HFF-Myc (cell line): ENCODE results near the gene VILL.
"Not testable (repeated sequence)": the region's sequence is repeated elsewhere in the genome, so short reads cannot be mapped to it uniquely, and the experiment has no call there.

ENCODE experiments used
- DNase-seq: peaks from one replicate; pipeline ENCODE4 v3.0.0-alpha.2; 2011; ENCODE audit warnings: low read depth; ENCODE audit errors: extremely low read depth
- H3K4me3 ChIP-seq: replicated peaks from 2 replicates; pipeline ENCODE4 v1.5.1; 2011; ENCODE audit warnings: low read depth, mild to moderate bottlenecking, control low read depth, low read length
- TF ChIP-seq, protein P1 (sequence below): IDR thresholded peaks from 2 replicates; pipeline ENCODE4 v1.5.1; 2012; ENCODE audit warnings: mild to moderate bottlenecking, low read depth, low read length, control low read depth; ENCODE audit errors: missing control alignments

The VILL gene

DNA sequence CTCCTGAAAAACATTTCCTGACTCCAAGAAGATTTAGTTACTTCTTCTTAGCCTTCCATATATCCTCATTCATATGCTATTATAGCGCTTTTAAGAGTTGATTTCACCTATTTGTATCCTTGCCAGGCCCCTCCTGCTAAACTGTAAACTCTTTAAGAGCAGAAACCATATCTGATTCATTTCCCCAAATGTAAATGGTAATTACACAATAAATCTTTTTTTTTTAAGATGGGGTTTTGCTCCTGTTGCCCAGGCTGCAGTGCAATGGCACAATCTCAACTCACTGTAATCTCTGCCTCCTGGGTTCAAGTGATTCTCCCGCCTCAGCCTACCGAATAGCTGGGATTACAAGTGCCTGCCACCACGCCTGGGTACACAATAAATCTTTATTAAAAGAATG lies 52.9 kb downstream of the VILL start:
- TF ChIP-seq, protein P1, sequence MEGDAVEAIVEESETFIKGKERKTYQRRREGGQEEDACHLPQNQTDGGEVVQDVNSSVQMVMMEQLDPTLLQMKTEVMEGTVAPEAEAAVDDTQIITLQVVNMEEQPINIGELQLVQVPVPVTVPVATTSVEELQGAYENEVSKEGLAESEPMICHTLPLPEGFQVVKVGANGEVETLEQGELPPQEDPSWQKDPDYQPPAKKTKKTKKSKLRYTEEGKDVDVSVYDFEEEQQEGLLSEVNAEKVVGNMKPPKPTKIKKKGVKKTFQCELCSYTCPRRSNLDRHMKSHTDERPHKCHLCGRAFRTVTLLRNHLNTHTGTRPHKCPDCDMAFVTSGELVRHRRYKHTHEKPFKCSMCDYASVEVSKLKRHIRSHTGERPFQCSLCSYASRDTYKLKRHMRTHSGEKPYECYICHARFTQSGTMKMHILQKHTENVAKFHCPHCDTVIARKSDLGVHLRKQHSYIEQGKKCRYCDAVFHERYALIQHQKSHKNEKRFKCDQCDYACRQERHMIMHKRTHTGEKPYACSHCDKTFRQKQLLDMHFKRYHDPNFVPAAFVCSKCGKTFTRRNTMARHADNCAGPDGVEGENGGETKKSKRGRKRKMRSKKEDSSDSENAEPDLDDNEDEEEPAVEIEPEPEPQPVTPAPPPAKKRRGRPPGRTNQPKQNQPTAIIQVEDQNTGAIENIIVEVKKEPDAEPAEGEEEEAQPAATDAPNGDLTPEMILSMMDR, result no peak
- no peak for DNase-seq
- H3K4me3 ChIP-seq, result no peak overlapping the region

DNA sequence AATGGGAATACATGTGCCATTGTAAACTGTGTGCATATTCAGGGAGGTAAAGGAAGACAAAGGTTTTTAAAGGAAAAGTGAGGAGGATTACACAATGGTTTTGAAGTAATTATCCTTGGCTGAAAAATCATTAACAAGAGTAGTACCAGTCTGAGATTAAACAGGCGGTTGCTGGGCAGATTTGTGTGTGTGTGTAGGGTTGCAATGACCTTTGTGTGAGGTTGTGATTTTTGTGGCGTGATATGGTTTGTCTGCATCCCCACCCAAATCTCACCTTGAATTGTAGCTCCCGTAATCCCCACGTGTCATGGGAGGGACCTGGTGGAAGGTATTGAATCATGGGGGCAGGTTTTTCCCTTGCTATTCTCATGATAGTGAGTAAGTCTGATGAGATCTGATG lies 55.4 kb downstream of the VILL start:
- TF ChIP-seq, protein P1, result no peak
- no peak overlapping the region for H3K4me3 ChIP-seq
- DNase-seq, result no peak

DNA sequence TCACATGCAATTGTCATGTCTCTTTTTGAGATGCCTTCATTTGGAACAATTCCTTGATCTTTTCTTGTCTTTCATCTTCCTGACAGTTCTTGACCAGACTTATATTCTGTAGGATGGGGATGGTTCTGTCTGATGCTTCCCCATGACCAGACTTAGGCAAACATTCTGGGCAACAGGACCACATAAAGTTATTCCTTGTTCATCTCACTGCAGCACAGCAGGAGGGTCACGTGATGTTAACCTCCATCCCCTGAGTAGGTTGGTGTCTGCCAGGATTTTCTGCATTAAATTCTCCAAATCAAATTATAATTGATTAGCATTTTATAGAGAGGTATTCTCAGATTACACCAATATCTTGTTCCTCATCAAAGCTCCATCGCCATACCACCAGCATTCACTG lies 56.2 kb downstream of the VILL start:
- TF ChIP-seq, protein P1, result no peak
- no peak for DNase-seq
- no peak overlapping the region for H3K4me3 ChIP-seq

DNA sequence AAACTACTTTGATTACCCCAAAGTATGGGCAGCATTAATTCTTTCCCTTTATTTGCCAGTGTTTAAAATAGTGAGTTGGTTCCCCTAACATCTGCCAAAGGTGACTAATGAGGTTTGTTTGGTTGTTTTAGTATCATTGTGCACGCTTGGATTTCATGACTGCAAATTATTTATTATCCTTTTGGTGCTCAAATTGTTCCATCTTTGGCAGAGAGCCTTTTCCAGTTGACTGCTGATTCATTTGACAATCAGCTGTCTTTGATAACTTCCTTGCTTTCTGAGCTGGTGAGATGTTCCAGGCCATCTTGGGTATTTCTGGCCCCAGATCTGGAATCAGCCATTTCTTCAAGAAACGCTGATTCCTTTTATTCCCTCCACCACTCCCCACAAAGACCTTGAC lies 57.3 kb downstream of the VILL start:
- H3K4me3 ChIP-seq, result no peak overlapping the region
- TF ChIP-seq, protein P1, result no peak
- DNase-seq, result no peak

DNA sequence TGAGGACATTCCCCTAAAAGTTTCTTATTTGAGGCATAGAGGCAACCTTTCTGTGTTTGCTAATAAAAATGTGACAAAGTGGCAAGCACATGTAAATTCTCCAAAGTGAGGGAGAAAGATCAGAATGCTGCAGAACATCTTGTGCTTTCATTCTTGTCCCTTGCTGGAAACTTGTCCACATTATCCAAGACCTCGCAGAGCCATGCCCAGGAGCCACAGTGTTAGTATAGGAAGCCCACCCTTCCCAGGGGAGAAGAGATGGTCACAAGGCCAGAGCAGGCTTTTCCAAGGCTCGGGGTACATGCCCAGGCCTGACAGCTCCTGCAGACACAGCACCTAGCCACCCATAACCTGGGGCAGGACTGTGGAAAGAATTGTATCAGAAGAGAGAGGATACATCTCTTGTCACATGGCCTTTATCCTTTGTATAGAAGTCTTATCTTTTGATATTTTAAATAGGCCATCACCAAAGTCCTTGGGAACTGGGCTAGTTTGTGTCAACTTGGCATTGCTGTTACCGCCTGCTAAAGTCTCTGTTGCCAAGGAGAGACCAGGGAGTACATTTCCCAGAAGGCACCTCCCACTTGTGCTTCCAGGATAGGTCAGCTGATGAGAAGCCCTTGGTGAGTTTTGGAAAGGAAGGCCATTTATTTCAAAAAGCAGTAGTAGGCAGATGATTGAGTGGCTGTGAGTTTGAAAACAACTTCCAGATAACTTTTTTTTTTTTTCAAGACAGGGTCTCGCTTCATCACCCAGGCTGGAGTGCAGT lies 59.0 kb downstream of the VILL start:
- DNase-seq, result no peak
- H3K4me3 ChIP-seq, result no peak overlapping the region
- TF ChIP-seq, protein P1, result no peak

DNA sequence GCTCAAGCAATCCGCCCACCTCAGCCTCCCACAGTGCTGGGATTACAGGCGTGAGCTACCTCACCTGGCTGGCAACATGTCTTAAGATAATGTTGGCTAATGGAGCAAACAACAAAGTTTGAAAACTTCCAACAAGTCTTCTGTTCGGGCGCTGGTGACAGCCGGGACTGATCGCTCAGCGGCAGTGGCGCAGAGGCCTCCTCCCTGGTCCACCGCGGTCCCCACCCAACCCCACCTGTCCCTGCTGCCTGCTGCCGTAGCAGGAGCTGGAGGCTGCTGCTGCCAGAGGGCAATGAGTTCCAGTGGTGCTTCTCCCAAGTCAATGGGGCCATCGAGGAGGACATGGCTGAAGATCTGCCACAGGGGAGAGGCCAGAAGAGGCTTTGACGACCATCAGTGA lies 60.5 kb downstream of the VILL start:
- H3K4me3 ChIP-seq, result no peak overlapping the region
- TF ChIP-seq, protein P1, result no peak
- no peak for DNase-seq

DNA sequence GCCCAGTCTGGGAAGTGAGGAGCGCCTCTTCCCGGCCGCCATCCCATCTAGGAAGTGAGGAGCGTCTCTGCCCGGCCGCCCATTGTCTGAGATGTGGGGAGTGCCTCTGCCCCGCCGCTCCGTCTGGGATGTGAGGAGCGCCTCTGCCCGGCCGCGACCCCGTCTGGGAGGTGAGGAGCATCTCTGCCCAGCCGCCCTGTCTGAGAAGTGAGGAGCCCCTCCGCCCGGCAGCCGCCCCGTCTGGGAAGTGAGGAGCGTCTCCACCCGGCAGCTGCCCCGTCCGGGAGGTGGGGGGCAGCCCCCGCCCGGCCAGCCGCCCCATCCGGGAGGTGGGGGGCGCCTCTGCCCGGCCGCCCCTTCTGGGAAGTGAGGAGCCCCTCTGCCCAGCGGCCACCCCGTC lies 62.7 kb downstream of the VILL start:
- not testable (repeated sequence) for H3K4me3 ChIP-seq, DNase-seq

DNA sequence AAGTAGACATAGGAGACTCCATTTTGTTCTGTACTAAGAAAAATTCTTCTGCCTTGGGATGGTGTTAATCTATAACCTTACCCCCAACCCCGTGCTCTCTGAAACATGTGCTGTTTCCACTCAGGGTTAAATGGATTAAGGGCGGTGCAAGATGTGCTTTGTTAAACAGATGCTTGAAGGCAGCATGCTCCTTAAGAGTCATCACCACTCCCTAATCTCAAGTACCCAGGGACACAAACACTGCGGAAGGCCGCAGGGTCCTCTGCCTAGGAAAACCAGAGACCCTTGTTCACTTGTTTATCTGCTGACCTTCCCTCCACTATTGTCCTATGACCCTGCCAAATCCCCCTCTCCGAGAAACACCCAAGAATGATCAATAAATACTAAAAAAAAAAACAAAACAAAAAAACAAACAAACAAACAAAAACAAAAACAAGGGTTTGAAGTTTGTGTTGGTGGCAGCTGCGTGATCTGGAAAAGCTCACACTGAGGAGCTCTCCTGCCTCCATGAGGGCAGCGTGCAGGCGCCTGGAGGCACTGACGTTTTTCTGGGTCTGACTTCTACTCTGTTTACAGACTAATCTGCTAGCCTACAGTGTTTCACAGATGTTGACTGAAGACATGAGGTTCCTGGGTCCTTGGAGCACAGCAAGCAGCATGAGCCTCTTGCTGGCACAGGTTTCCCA lies 63.4 kb downstream of the VILL start:
- not testable (repeated sequence) for DNase-seq, H3K4me3 ChIP-seq
